SU-DHL-6 (cell line): ENCODE measurements around the gene EEF1AKMT3.
"Not testable (repeated sequence)": the region's sequence is repeated elsewhere in the genome, so short reads cannot be mapped to it uniquely, and the experiment has no call there.

ENCODE experiments used
- H2AFZ ChIP-seq: fragments of 200-600 bp; sonication (generic); 2 replicates; pipeline ENCODE4 v1.6.1; 2014; ENCODE audit warnings: low read depth, mild to moderate bottlenecking, moderate library complexity, mixed read lengths, antibody characterized with exemption, low read length; ENCODE audit not compliant: severe bottlenecking
- H3F3A ChIP-seq: fragments of 200-600 bp; shearing (Covaris generic); 2 replicates; pipeline ENCODE4 v1.6.0; 2016; ENCODE audit warnings: antibody characterized with exemption, mild to moderate bottlenecking; ENCODE audit not compliant: insufficient read depth
- H3K27ac ChIP-seq: fragments of 200-600 bp; sonication (generic); 2 replicates; pipeline ENCODE4 v1.5.1; 2016; ENCODE audit warnings: low read depth, mild to moderate bottlenecking, low read length, moderate library complexity, mixed read lengths
- H3K27me3 ChIP-seq: fragments of 200-600 bp; sonication (generic), shearing (Covaris generic); 2 replicates; pipeline ENCODE4 v1.6.0; 2014; ENCODE audit warnings: mild to moderate bottlenecking, low read length
- H3K36me3 ChIP-seq: fragments of 200-600 bp; sonication (generic); 2 replicates; pipeline ENCODE4 v1.6.1; 2014; ENCODE audit warnings: mild to moderate bottlenecking, low read length, mixed read lengths
- H3K4me2 ChIP-seq: fragments of 300-600, 200-600 bp; shearing (Covaris generic), sonication (generic); 2 replicates; pipeline ENCODE4 v1.6.0; 2014; ENCODE audit warnings: low read length, low read depth, mild to moderate bottlenecking; ENCODE audit not compliant: poor library complexity, severe bottlenecking
- H3K4me3 ChIP-seq: fragments of 200-600 bp; sonication (generic); 2 replicates; pipeline ENCODE4 v1.5.1; 2014; ENCODE audit warnings: antibody characterized with exemption, low read length, mild to moderate bottlenecking, mixed read lengths; ENCODE audit not compliant: insufficient read depth, poor library complexity, severe bottlenecking
- H3K79me2 ChIP-seq: fragments of 200-600 bp; sonication (generic); 2 replicates; pipeline ENCODE4 v1.6.1; 2014; ENCODE audit warnings: mild to moderate bottlenecking, low read length, moderate library complexity; ENCODE audit not compliant: insufficient read depth
- H3K9ac ChIP-seq: fragments of 200-600 bp; sonication (generic); 2 replicates; pipeline ENCODE4 v1.7.0; 2014; ENCODE audit warnings: mild to moderate bottlenecking, low read length
- H3K9me2 ChIP-seq: fragments of 200-600 bp; sonication (generic); replicated peaks from 2 replicates; pipeline ENCODE4 v1.6.1; 2014; ENCODE audit warnings: low read length; ENCODE audit not compliant: insufficient read depth
- H3K9me3 ChIP-seq: fragments of 200-600 bp; sonication (generic); 2 replicates; pipeline ENCODE4 v1.6.1; 2014; ENCODE audit warnings: low read length, mixed read lengths; ENCODE audit not compliant: insufficient read depth
- H4K20me1 ChIP-seq: fragments of 200-600 bp; sonication (generic); 2 replicates; pipeline ENCODE4 v1.6.1; 2014; ENCODE audit warnings: low read depth, mild to moderate bottlenecking, antibody characterized with exemption, low read length, moderate library complexity, mixed read lengths
- CTCF ChIP-seq: fragments of 200-600 bp; sonication (generic); IDR thresholded peaks from one replicate; pipeline ENCODE4 v1.5.1; 2017; ENCODE audit warnings: antibody characterized with exemption, mild to moderate bottlenecking, low read length, moderate library complexity; ENCODE audit not compliant: insufficient read depth, poor library complexity, severe bottlenecking
- EZH2phosphoT487 ChIP-seq: fragments of 200-600 bp; sonication (generic), shearing (Covaris generic); conservative IDR thresholded peaks from 2 replicates; pipeline ENCODE4 v1.6.1; 2018; ENCODE audit warnings: mild to moderate bottlenecking, antibody characterized with exemption, low read length, moderate library complexity, mixed read lengths

EEF1AKMT3 gene

GRCh38 chr12:57771236-57771872, 1.1 kb upstream of the EEF1AKMT3 start:
- no peaks in the 10 kb centered on the region for H3K9me3 ChIP-seq
- H4K20me1 ChIP-seq: no peaks in the 10 kb centered on the region
- no peak for TF ChIP-seq CTCF
- no peak for TF ChIP-seq EZH2phosphoT487
- H3F3A ChIP-seq: 0 out of 2 replicates have a peak, but pooled peaks cover 5% of the 10 kb centered on the region
- peak overlapping the region; percentile 97 for H3K4me2 ChIP-seq
- no peaks in the 10 kb centered on the region for H3K36me3 ChIP-seq
- peak overlapping the region; percentile 68 for H2AFZ ChIP-seq
- H3K27me3 ChIP-seq: no peaks in the 10 kb centered on the region
- H3K27ac ChIP-seq: peak overlapping the region; percentile 25
- H3K4me3 ChIP-seq: peak overlapping the region; percentile 84
- H3K9me2 ChIP-seq: no peaks in the 10 kb centered on the region
- no peaks in the 10 kb centered on the region for H3K79me2 ChIP-seq
- peak overlapping the region; percentile 70 for H3K9ac ChIP-seq

GRCh38 chr12:57771873-57772428, 463 bp upstream of the EEF1AKMT3 start, which contains the start of gene METTL1:
Gene METTL1 (minus strand): TSS chr12:57772105. CDS start chr12:57772083, 22 bp downstream.
- Histone ChIP-seq H3K27me3 (no peaks in the 10 kb centered on the region), H3K27ac (peak within 1 kb of the TSS; percentile 25), H4K20me1 (no peaks in the 10 kb centered on the region), H3K9me3 (no peaks in the 10 kb centered on the region), H2AFZ (peak within 1 kb of the TSS; percentile 71), H3K9me2 (no peaks in the 10 kb centered on the region), H3K4me3 (peak within 1 kb of the TSS; percentile 84), H3K36me3 (no peaks in the 10 kb centered on the region), H3K4me2 (peak within 1 kb of the TSS; percentile 97), H3F3A (0 out of 2 replicates have a peak, but pooled peaks cover 5% of the 10 kb centered on the region), H3K79me2 (no peaks in the 10 kb centered on the region), H3K9ac (peak within 1 kb of the TSS; percentile 70)
- TF ChIP-seq EZH2phosphoT487: no peak
- TF ChIP-seq CTCF: no peak

GRCh38 chr12:57774634-57775033, 2.2 kb downstream of the EEF1AKMT3 start:
- not testable (repeated sequence) for H3K4me2 ChIP-seq, H3K36me3 ChIP-seq, H3K9me2 ChIP-seq, H2AFZ ChIP-seq, H3F3A ChIP-seq, H3K9me3 ChIP-seq, H3K27ac ChIP-seq, H3K4me3 ChIP-seq, H3K79me2 ChIP-seq, H3K9ac ChIP-seq, H3K27me3 ChIP-seq, H4K20me1 ChIP-seq

GRCh38 chr12:57775044-57775443, 2.6 kb downstream of the EEF1AKMT3 start:
- Histone ChIP-seq H3K9ac (no peak overlapping the region), H3K4me2 (no peak overlapping the region), H3K27me3 (no peaks in the 10 kb centered on the region), H3K36me3 (no peaks in the 10 kb centered on the region), H2AFZ (no peak overlapping the region), H3K9me2 (no peaks in the 10 kb centered on the region), H3F3A (0 out of 2 replicates have a peak, but pooled peaks cover 5% of the 10 kb centered on the region), H4K20me1 (no peaks in the 10 kb centered on the region), H3K79me2 (no peaks in the 10 kb centered on the region), H3K4me3 (no peak overlapping the region), H3K27ac (no peak overlapping the region), H3K9me3 (no peaks in the 10 kb centered on the region)
- no peak for TF ChIP-seq CTCF
- no peak for TF ChIP-seq EZH2phosphoT487
